Gastrocnemius medialis (tissue), 4 donors: ENCODE results near the gene TSPAN11. TPM values are rescaled to one million over a fixed set of nuclear protein-coding genes. Genes with fewer than 3 reads are reported as not detected.

Experiments used
- ATAC-seq, 2 donors: fragments of 150-250 bp; one replicate each; pipeline ENCODE4 v1.9.1; 2016
- DNase-seq, 2 donors: peaks; one replicate each; pipeline ENCODE4 v3.0.0-alpha.2; 2019
- H3K27ac ChIP-seq, 4 donors: fragments of 200-600 bp; sonication (generic); 1 replicate in 1 of 4; 2 replicates in 3 of 4; pipeline ENCODE4 v1.5.1; 2016 to 2018; ENCODE audit warnings: mild to moderate bottlenecking in 2 of 4, moderate library complexity in 1 of 4
- H3K27me3 ChIP-seq, 3 donors: fragments of 200-600 bp; sonication (generic) in 2 of 3; 1 replicate in 1 of 3; 2 replicates in 2 of 3; pipeline versions ENCODE4 v1.5.1 to v1.6.0; 2016 to 2019; ENCODE audit warnings: mild to moderate bottlenecking in 1 of 3, moderate library complexity in 1 of 3
- H3K36me3 ChIP-seq, 2 donors: fragments of 200-600 bp; sonication (generic) in 1 of 2; one replicate each; pipeline ENCODE4 v1.5.1; 2017 to 2018
- H3K4me1 ChIP-seq, 2 donors: fragments of 200-600 bp; sonication (generic) in 1 of 2; one replicate each; pipeline ENCODE4 v1.5.1; 2016 to 2017; ENCODE audit warnings: mild to moderate bottlenecking in 2 of 2
- H3K4me3 ChIP-seq, 4 donors: fragments of 200-600 bp; sonication (generic) in 3 of 4; 1 replicate in 1 of 4; 2 replicates in 3 of 4; pipeline ENCODE4 v1.5.1; 2016 to 2019; ENCODE audit warnings: mild to moderate bottlenecking in 2 of 4
- H3K9me3 ChIP-seq, 3 donors: fragments of 200-600 bp; sonication (generic) in 2 of 3; 1 replicate in 1 of 3; 2 replicates in 2 of 3; pipeline ENCODE4 v1.5.1; 2016 to 2019
- POLR2A ChIP-seq, 2 donors: fragments of 450-650 bp; IDR thresholded peaks; one replicate each; pipeline ENCODE4 v1.6.1; 2017; ENCODE audit warnings: antibody characterized with exemption in 2 of 2, mild to moderate bottlenecking in 2 of 2, moderate library complexity in 2 of 2
- in situ Hi-C, 4 donors: fragments of 200-750 bp; cut with MboI; loops; one replicate each; pipeline versions ENCODE4 v1.15.0 to v1.8.0; 2017; ENCODE audit warnings: low sequenced_read_pairs in 4 of 4
- intact Hi-C: fragments of 100-400 bp; cut with DNase I; formaldehyde crosslinking; loops from one replicate; pipeline ENCODE4 v1.15.1; 2023; ENCODE audit warnings: low total_unique reads
- total RNA-seq, 4 donors: library from RNA; depleted of rRNA; stranded (reverse); fragments of >200 nt; gene quantifications; one replicate each; pipeline versions ENCODE4 v1.1.0 to v1.2.3, GENCODE V29; 2016
- TF ChIP-seq, protein P1 (sequence below), 5 experiments: fragments of 450-650 bp in 3 of 5; fragments of 200-600 bp in 2 of 5; sonication (generic) in 2 of 5; IDR thresholded peaks in 4 of 5; conservative IDR thresholded peaks in 1 of 5; 1 replicate in 4 of 5; 2 replicates in 1 of 5; pipeline ENCODE4 v1.5.1; 2016 to 2019; ENCODE audit warnings: antibody characterized with exemption in 5 of 5, mild to moderate bottlenecking in 3 of 5, moderate library complexity in 3 of 5

Gene TSPAN11
- total RNA-seq, 4 donors from 2014 or later, result 0.05 to 0.16 (median 0.07) TPM; not detected in 1

GRCh38 chr12:30908722-30909348 is 17.7 kb upstream of the TSPAN11 start:
- Histone ChIP-seq H3K27ac (no peak overlapping the region), H3K27me3 (no peaks in the 10 kb centered on the region), H3K9me3 (no peaks in the 10 kb centered on the region), H3K4me1 (peaks cover 0 to 3% of the 10 kb centered on the region in 2 donors), H3K36me3 (no peaks in the 10 kb centered on the region), H3K4me3 (no peak overlapping the region)
- in situ Hi-C loops, result no loop called here
- DNase-seq (no peak), ATAC-seq (no peak)
- no peak for TF ChIP-seq POLR2A (IDR thresholded peaks at IDR 0.05)
- TF ChIP-seq, protein P1, sequence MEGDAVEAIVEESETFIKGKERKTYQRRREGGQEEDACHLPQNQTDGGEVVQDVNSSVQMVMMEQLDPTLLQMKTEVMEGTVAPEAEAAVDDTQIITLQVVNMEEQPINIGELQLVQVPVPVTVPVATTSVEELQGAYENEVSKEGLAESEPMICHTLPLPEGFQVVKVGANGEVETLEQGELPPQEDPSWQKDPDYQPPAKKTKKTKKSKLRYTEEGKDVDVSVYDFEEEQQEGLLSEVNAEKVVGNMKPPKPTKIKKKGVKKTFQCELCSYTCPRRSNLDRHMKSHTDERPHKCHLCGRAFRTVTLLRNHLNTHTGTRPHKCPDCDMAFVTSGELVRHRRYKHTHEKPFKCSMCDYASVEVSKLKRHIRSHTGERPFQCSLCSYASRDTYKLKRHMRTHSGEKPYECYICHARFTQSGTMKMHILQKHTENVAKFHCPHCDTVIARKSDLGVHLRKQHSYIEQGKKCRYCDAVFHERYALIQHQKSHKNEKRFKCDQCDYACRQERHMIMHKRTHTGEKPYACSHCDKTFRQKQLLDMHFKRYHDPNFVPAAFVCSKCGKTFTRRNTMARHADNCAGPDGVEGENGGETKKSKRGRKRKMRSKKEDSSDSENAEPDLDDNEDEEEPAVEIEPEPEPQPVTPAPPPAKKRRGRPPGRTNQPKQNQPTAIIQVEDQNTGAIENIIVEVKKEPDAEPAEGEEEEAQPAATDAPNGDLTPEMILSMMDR (IDR thresholded peaks at IDR 0.05 in 4 of 5, conservative IDR thresholded peaks at IDR 0.05 in 1 of 5), result no peak
- intact Hi-C loops, result no loop called here

DNA sequence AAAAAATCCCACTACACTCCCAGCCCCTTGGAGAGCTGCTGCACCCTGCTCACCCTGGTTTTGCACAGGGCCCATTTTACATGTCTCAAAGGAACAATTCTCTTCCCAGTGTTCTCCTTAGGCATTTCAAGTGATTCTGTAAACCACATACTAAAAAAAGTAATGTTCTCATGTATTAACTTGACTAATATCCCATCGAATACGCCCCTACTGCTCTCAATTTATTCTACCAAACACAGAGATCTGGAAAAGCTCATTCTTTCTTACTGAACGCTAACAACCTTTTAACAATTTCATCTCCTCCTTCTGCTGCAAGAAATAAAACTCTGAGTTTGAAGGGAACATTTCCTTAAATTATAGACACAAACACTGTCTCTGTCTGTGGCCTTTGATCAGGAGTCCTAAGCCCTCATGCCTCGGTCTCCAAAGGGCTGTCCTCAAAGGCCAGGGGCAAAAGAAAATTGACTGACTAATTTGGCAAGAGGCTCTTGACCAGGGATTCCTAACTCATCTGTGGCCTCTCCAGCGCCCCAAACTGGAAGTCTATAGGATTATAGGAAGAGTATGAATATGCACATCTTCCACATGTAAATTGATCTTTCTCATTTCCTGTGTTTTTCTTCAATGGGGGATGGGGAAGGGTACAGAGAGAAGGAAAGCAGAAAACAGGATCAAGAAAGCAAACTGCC is 17.1 kb upstream of the TSPAN11 start:
- Histone ChIP-seq H3K9me3 (no peaks in the 10 kb centered on the region), H3K4me3 (no peak overlapping the region), H3K36me3 (no peaks in the 10 kb centered on the region), H3K4me1 (peaks cover 0 to 3% of the 10 kb centered on the region in 2 donors), H3K27ac (no peak overlapping the region), H3K27me3 (no peaks in the 10 kb centered on the region)
- in situ Hi-C loops, result no loop called here
- no peak for ATAC-seq
- TF ChIP-seq, protein P1 (IDR thresholded peaks at IDR 0.05 in 4 of 5, conservative IDR thresholded peaks at IDR 0.05 in 1 of 5), result no peak
- TF ChIP-seq POLR2A (IDR thresholded peaks at IDR 0.05), result no peak
- intact Hi-C loops, result no loop called here
- DNase-seq, result no peak

- intact Hi-C loops (no loop called here), in situ Hi-C loops (no loop called here)
- Histone ChIP-seq H3K36me3 (no peaks in the 10 kb centered on the region), H3K4me3 (no peak overlapping the region), H3K9me3 (no peaks in the 10 kb centered on the region), H3K27ac (no peak overlapping the region), H3K4me1 (peaks cover 0 to 3% of the 10 kb centered on the region in 2 donors), H3K27me3 (no peaks in the 10 kb centered on the region)
- TF ChIP-seq, protein P1 (IDR thresholded peaks at IDR 0.05 in 4 of 5, conservative IDR thresholded peaks at IDR 0.05 in 1 of 5), result no peak
- no peak for TF ChIP-seq POLR2A (IDR thresholded peaks at IDR 0.05)
- ATAC-seq, result no peak
- no peak for DNase-seq
Measured at GRCh38 chr12:30910038-30910350, 16.6 kb upstream of the TSPAN11 start.

DNA sequence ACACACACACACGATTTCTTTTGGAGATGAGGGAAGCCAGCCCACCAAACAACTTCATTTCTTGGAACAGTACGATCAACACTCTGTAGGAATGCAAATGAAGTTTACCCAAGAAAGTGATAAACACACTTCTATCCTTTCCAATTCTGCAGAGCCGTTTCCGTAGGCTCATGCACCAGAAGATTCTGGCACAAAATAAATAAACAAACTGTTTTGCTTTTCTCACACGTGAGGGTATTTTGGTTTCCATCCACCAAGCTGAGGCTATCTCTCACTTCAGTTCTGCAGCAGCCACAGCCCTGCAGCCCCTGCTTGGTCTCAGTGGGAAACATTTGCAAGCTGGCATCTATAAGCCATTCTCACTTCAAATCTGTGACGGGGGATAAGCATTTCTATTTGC is 15.3 kb upstream of the TSPAN11 start:
- in situ Hi-C loops, result no loop called here

More for the DNA sequence above, 15.3 kb upstream of the TSPAN11 start:
- intact Hi-C loops, result no loop called here
- Histone ChIP-seq H3K9me3 (no peaks in the 10 kb centered on the region), H3K4me3 (no peak overlapping the region), H3K27me3 (no peaks in the 10 kb centered on the region), H3K4me1 (peaks cover 0 to 3% of the 10 kb centered on the region in 2 donors), H3K36me3 (no peaks in the 10 kb centered on the region), H3K27ac (no peak overlapping the region)
- no peak for DNase-seq
- no peak for TF ChIP-seq POLR2A (IDR thresholded peaks at IDR 0.05)
- TF ChIP-seq, protein P1 (IDR thresholded peaks at IDR 0.05 in 4 of 5, conservative IDR thresholded peaks at IDR 0.05 in 1 of 5), result no peak
- ATAC-seq, result no peak
